Gastroesophageal sphincter (tissue), 3 donors: ENCODE measurements around the gene PNPO.
"Not testable (repeated sequence)": the region's sequence is repeated elsewhere in the genome, so short reads cannot be mapped to it uniquely, and the experiment has no call there.

Experiments
- CTCF ChIP-seq, 4 experiments: fragments of 200-600 bp in 2 of 4; fragments of 450-650 bp in 2 of 4; sonication (generic) in 1 of 4; IDR thresholded peaks; one replicate each; pipeline ENCODE4 v1.5.1; 2017 to 2019; ENCODE audit warnings: antibody characterized with exemption in 4 of 4, mild to moderate bottlenecking in 2 of 4, moderate library complexity in 2 of 4
- EP300 ChIP-seq: sonication (generic); formaldehyde crosslinking; IDR thresholded peaks from one replicate; pipeline ENCODE4 v1.6.1; 2017; ENCODE audit warnings: antibody characterized with exemption, mild to moderate bottlenecking
- POLR2A ChIP-seq, 2 donors: fragments of 450-650 bp; IDR thresholded peaks; one replicate each; pipeline ENCODE4 v1.6.1; 2017; ENCODE audit warnings: antibody characterized with exemption in 2 of 2, mild to moderate bottlenecking in 2 of 2, moderate library complexity in 1 of 2
- POLR2AphosphoS5 ChIP-seq: sonication (generic); formaldehyde crosslinking; IDR thresholded peaks from one replicate; pipeline ENCODE4 v1.6.1; 2017; ENCODE audit warnings: antibody characterized with exemption

- not testable (repeated sequence) for TF ChIP-seq CTCF (IDR thresholded peaks at IDR 0.05); POLR2AphosphoS5; POLR2A (IDR thresholded peaks at IDR 0.05); EP300
Observed at GRCh38 chr17:47935468-47935867, 5.9 kb upstream of the PNPO start.
